DMS79 treated with DMSO at 0.1 percent for 48 hours (cell line): ENCODE data around the gene TGFBRAP1.
A peak's percentile ranks its signal among the peaks of the same experiment; 100 is the strongest.

Experiments used
- DNase-seq: peaks from one replicate; lab custom pipeline; 2025; lab: John Stamatoyannopoulos, UW

TGFBRAP1 gene

DNA sequence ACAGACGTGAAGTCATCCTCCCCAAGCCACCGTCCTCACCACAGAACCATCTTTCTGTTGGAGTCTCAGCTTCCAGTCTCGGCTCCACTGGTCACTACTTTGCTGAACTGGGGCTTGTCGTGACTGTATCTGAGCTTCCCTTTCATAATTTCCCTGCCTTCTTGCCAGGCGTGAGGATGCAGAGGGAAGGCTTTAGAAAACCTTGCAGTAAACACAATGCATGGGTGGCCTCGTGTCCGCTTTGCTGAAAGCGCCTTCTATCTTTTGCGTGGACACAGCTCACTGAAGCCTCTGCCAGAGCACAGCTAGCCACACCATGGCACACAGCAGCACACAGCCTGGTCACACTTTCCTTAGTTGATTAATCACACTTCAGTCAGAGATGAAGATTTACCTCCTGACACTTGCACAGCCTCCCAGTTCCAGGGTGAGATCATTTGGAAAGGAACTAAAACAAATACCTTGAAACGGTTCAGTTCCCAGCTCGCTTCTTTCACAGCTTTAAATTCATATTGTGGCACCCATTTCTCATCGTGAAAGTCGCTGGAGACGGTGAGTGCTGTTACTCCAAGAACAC is 90.8 kb downstream of the TGFBRAP1 start:
- no peak for DNase-seq

DNA sequence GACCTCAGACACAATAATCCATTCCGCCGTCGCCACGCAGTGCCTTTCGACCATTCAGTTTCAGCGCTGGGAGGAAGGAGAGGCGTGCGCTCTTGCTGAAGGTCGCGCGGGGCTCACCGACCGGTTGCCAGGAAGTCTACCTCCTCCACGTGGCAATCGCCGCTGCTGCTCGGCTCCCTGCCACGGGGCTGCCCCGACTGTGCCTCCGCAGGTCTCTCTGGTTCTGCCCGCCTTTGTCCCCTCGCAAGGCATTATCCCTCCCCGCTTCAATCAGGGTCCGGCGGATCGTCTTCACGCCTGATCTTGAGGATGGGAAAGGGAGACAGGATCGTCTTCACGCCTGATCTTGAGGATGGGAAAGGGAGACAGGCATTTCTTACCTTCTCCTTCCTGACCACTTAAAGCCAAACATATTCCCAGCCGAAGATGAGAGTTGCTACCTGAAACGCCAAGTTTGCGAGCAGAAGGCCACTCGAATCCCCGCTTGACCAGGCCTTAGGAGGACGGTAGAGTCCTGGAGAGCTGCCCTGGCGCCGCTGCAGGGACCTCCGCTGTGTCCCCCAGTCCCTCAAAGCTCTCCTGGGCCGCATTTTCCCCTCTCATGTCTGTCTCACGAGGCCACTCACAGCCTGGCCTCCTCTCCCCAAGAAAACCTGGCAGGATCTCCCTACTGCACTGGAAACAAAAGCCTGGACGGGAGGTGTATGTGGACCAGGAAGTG is 92.3 kb downstream of the TGFBRAP1 start:
- no peak for DNase-seq

DNA sequence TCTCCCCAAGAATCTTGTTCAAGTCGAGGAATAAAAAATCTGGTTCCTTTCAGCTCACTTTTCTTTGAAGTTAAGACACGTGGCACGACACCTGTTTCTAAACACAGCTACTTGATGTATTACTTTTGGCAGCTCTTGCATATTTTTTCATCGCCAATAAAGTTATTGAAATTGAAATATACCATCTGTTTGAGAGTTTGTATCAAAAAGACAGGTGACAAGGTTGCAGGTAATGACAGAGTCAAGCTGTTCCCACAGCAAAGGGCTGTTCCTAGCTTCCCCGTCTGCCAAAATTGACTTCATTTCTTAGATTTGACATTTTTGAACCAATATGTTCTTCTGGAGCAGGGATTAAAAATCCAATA is 93.5 kb downstream of the TGFBRAP1 start:
- DNase-seq: no peak

DNA sequence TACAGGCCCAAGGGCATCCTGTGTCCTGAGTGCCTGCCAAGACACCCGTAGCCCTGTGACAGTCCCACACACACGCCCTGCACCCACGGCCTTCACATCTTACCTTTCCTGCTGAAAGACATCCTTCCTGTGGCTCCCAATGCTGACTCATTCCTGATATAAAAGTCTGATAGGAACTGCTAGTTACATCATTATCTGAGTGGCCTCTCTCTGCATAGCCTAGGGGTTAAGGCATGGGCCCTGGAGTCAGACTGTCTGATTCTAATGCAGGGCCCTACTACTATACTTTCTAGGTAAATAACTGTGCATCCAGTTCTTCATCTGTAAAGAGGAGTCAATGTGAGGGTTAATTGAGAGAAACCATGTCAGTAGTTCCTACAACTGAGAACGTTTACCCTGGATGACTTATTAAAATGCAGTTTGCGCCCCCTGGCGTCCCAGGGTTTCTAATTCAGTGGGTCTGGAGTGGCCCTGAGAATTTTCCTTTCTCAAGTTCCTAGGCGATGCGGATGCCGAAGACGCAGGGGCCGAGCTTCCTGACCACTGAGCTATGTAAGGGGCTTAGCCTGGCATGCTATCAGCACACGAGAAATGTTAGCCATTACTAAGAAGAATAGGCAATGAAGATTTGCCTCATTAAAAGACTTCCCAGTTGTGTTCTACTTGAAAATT is 94.0 kb downstream of the TGFBRAP1 start:
- peak; percentile 42 for DNase-seq

DNA sequence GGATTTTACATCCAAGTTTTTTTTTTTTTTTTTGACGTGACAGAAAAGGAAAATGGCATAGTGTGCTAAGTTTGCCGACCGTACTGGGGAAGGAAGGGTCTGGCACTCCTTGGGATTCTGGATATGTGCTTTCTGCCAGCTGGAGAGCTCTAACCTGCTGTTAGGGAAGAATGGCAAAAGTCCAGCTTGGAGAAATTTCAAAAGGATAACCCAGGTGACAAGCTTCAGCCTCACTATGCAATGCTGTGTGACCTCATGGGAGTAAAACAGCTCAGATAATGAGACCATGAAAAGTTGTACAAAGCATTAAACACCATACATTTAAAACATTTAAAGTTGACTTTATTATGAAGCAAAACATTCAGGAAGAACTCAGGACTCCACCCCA is 98.3 kb downstream of the TGFBRAP1 start:
- no peak for DNase-seq

GRCh38 chr2:105224444-105224843 is 105.1 kb downstream of the TGFBRAP1 start:
- DNase-seq: no peak

- no peak for DNase-seq
Observed at GRCh38 chr2:105220604-105221003, 108.9 kb downstream of the TGFBRAP1 start.

- DNase-seq: no peak
Observed at GRCh38 chr2:105215586-105216192, 113.8 kb downstream of the TGFBRAP1 start.
